Neural cell (in vitro differentiated cells): Measurements from ENCODE around the gene STXBP4. TPM values are rescaled to one million over a fixed set of nuclear protein-coding genes. Genes with fewer than 3 reads are reported as not detected.

Experiments
- H2AFZ ChIP-seq: fragments of 200-600, 300-800 bp; sonication (generic), shearing (Covaris generic); 2 replicates; pipeline ENCODE4 v1.6.0; 2014; ENCODE audit warnings: low read depth, mild to moderate bottlenecking, antibody characterized with exemption, low read length, moderate library complexity
- H3F3A ChIP-seq: fragments of 200-600 bp; shearing (Covaris generic); 2 replicates; pipeline ENCODE4 v1.6.1; 2016; ENCODE audit warnings: mild to moderate bottlenecking, moderate library complexity, mixed read lengths, antibody characterized with exemption, low read length; ENCODE audit not compliant: insufficient read depth, poor library complexity, severe bottlenecking
- H3K27ac ChIP-seq: fragments of 200-600, 300-800 bp; sonication (generic), shearing (Covaris generic); 2 replicates; pipeline ENCODE4 v1.5.1; 2014; ENCODE audit warnings: mild to moderate bottlenecking, low read length, moderate library complexity
- H3K27me3 ChIP-seq: fragments of 300-800, 200-600 bp; sonication (generic), shearing (Covaris generic); 2 replicates; pipeline ENCODE4 v1.6.0; 2014; ENCODE audit warnings: mild to moderate bottlenecking, low read depth, low read length, moderate library complexity; ENCODE audit not compliant: insufficient read depth
- H3K36me3 ChIP-seq: fragments of 300-800, 200-600 bp; sonication (generic), shearing (Covaris generic); 2 replicates; pipeline ENCODE4 v1.5.1; 2014; ENCODE audit warnings: mild to moderate bottlenecking, antibody characterized with exemption, low read length, moderate library complexity; ENCODE audit not compliant: insufficient read depth
- H3K4me2 ChIP-seq: fragments of 300-800, 200-600 bp; sonication (generic), shearing (Covaris generic); 2 replicates; pipeline ENCODE4 v1.6.0; 2014; ENCODE audit warnings: mild to moderate bottlenecking, low read length
- H3K4me3 ChIP-seq: fragments of 300-800, 200-600 bp; sonication (generic), shearing (Covaris generic); 2 replicates; pipeline ENCODE4 v1.5.1; 2014; ENCODE audit warnings: mild to moderate bottlenecking, low read length, moderate library complexity
- H3K79me2 ChIP-seq: fragments of 200-600 bp; shearing (Covaris generic); replicated peaks from 2 replicates; pipeline ENCODE4 v1.6.0; 2014; ENCODE audit warnings: mild to moderate bottlenecking, low read length, moderate library complexity; ENCODE audit not compliant: insufficient read depth
- H3K9ac ChIP-seq: fragments of 300-800, 200-600 bp; sonication (generic), shearing (Covaris generic); 2 replicates; pipeline ENCODE4 v1.6.1; 2016; ENCODE audit warnings: mild to moderate bottlenecking, low read length, mixed read lengths
- H3K9me2 ChIP-seq: fragments of 200-600 bp; shearing (Covaris generic); 2 replicates; pipeline ENCODE4 v1.6.1; 2016; ENCODE audit warnings: mild to moderate bottlenecking, low read length, mixed read lengths; ENCODE audit not compliant: insufficient read depth
- H3K9me3 ChIP-seq: fragments of 200-600, 300-800 bp; sonication (generic), shearing (Covaris generic); 2 replicates; pipeline ENCODE4 v1.6.1; 2016; ENCODE audit warnings: mild to moderate bottlenecking, mixed run types, low read length, moderate library complexity, mixed read lengths
- H4K20me1 ChIP-seq: fragments of 200-600 bp; shearing (Covaris generic); 2 replicates; pipeline ENCODE4 v1.6.1; 2016; ENCODE audit warnings: mild to moderate bottlenecking, mixed run types; ENCODE audit not compliant: insufficient read depth
- CTCF ChIP-seq: fragments of 450-650 bp; IDR thresholded peaks from 2 replicates; pipeline ENCODE4 v1.5.1; 2014; ENCODE audit warnings: antibody characterized with exemption, mild to moderate bottlenecking, moderate library complexity; ENCODE audit not compliant: poor library complexity, severe bottlenecking
- EP300 ChIP-seq: fragments of 450-650 bp; conservative IDR thresholded peaks from 2 replicates; pipeline ENCODE4 v1.6.1; 2014; ENCODE audit warnings: antibody characterized with exemption, mild to moderate bottlenecking, moderate library complexity; ENCODE audit not compliant: poor library complexity, severe bottlenecking
- EZH2 ChIP-seq: fragments of 200-600, 300-800 bp; shearing (Covaris generic), sonication (generic); IDR thresholded peaks from 2 replicates; pipeline ENCODE4 v1.6.1; 2014; ENCODE audit warnings: antibody characterized with exemption, low read length, borderline replicate concordance, mild to moderate bottlenecking; ENCODE audit not compliant: insufficient read depth, poor library complexity, severe bottlenecking
- MXI1 ChIP-seq: fragments of 450-650 bp; conservative IDR thresholded peaks from 2 replicates; pipeline ENCODE4 v1.6.1; 2014; ENCODE audit warnings: antibody characterized with exemption, mild to moderate bottlenecking; ENCODE audit not compliant: poor library complexity, severe bottlenecking
- POLR2AphosphoS5 ChIP-seq: IDR thresholded peaks from 2 replicates; pipeline ENCODE4 v1.6.1; 2012
- RAD21 ChIP-seq: fragments of 450-650 bp; conservative IDR thresholded peaks from 2 replicates; pipeline ENCODE4 v1.6.1; 2014; ENCODE audit warnings: antibody characterized with exemption, mild to moderate bottlenecking, moderate library complexity
- REST ChIP-seq: IDR thresholded peaks from 2 replicates; pipeline ENCODE4 v1.6.1; 2012; ENCODE audit warnings: borderline replicate concordance
- SMC3 ChIP-seq: fragments of 450-650 bp; conservative IDR thresholded peaks from 2 replicates; pipeline ENCODE4 v1.6.1; 2014; ENCODE audit warnings: antibody characterized with exemption, mild to moderate bottlenecking, moderate library complexity; ENCODE audit not compliant: poor library complexity
- TAF1 ChIP-seq: IDR thresholded peaks from 2 replicates; pipeline ENCODE4 v1.6.1; 2012; ENCODE audit warnings: low read depth
- polyA plus RNA-seq: library from polyadenylated mRNA; depleted of rRNA; stranded (reverse); fragments of >200 nt; gene quantifications from 2 replicates; pipeline ENCODE4 v1.2.3, GENCODE V29; 2014

STXBP4 gene
- polyA plus RNA-seq, 1 donor from 2014 or later = 8.1 TPM

- H2AFZ ChIP-seq = no peak overlapping the region
- H3K4me2 ChIP-seq = peak overlapping the region; percentile 94
- peaks cover 53% of the 10 kb centered on the region for H3K79me2 ChIP-seq
- H3K4me3 ChIP-seq = peak overlapping the region; percentile 78
- H4K20me1 ChIP-seq = no peaks in the 10 kb centered on the region
- no peaks in the 10 kb centered on the region for H3K9me2 ChIP-seq
- no peak for TF ChIP-seq EP300
- no peak for TF ChIP-seq EZH2
- no peaks in the 10 kb centered on the region for H3K27me3 ChIP-seq
- no peaks in the 10 kb centered on the region for H3F3A ChIP-seq
- no peaks in the 10 kb centered on the region for H3K36me3 ChIP-seq
- no peak overlapping the region for H3K27ac ChIP-seq
- H3K9me3 ChIP-seq = no peaks in the 10 kb centered on the region
- no peak overlapping the region for H3K9ac ChIP-seq
These were observed 2.6 kb downstream of the STXBP4 start for GRCh38 chr17:54971147-54971546.

GRCh38 chr17:54971901-54972300 is 3.3 kb downstream of the STXBP4 start:
- no peak overlapping the region for H3K4me2 ChIP-seq
- H3K9me3 ChIP-seq = no peaks in the 10 kb centered on the region
- H3K27me3 ChIP-seq = no peaks in the 10 kb centered on the region
- no peaks in the 10 kb centered on the region for H3K9me2 ChIP-seq
- TF ChIP-seq CTCF (no peak), RAD21 (no peak), EZH2 (no peak), REST (no peak), EP300 (no peak), TAF1 (no peak), MXI1 (no peak), POLR2AphosphoS5 (no peak), SMC3 (no peak)
- H3K4me3 ChIP-seq = no peak overlapping the region
- peaks cover 46% of the 10 kb centered on the region for H3K79me2 ChIP-seq
- H3K9ac ChIP-seq = no peak overlapping the region
- no peaks in the 10 kb centered on the region for H3F3A ChIP-seq
- H2AFZ ChIP-seq = no peak overlapping the region
- no peaks in the 10 kb centered on the region for H4K20me1 ChIP-seq
- no peaks in the 10 kb centered on the region for H3K36me3 ChIP-seq
- no peak overlapping the region for H3K27ac ChIP-seq
